Smooth muscle cell (in vitro differentiated cells): ENCODE results near the gene ZNF207. TPM values are rescaled to one million over a fixed set of nuclear protein-coding genes. Genes with fewer than 3 reads are reported as not detected.

Source experiments
- DNase-seq: peaks from one replicate; lab custom pipeline; 2025; ENCODE audit not compliant: unreplicated experiment; lab: John Stamatoyannopoulos, UW
- H2AFZ ChIP-seq: fragments of 200-600 bp; sonication (generic); 2 replicates; pipeline ENCODE4 v1.6.0; 2016; ENCODE audit warnings: antibody characterized with exemption, low read depth, mild to moderate bottlenecking
- H3F3A ChIP-seq: fragments of 200-600 bp; sonication (generic); 2 replicates; pipeline ENCODE4 v1.6.0; 2017; ENCODE audit warnings: antibody characterized with exemption, low read depth
- H3K27ac ChIP-seq: fragments of 200-600 bp; sonication (generic); 2 replicates; pipeline ENCODE4 v1.5.1; 2016; ENCODE audit warnings: low read depth, mild to moderate bottlenecking
- H3K27me3 ChIP-seq: fragments of 200-600 bp; sonication (generic); 2 replicates; pipeline ENCODE4 v1.6.1; 2016; ENCODE audit warnings: low read depth, mild to moderate bottlenecking
- H3K36me3 ChIP-seq: fragments of 200-600 bp; sonication (generic); 2 replicates; pipeline ENCODE4 v1.5.1; 2016; ENCODE audit warnings: low read depth
- H3K4me1 ChIP-seq: fragments of 200-600 bp; sonication (generic); 2 replicates; pipeline ENCODE4 v1.5.1; 2016; ENCODE audit warnings: low read depth
- H3K4me2 ChIP-seq: fragments of 200-600 bp; sonication (generic); 2 replicates; pipeline ENCODE4 v1.6.0; 2016; ENCODE audit warnings: mild to moderate bottlenecking
- H3K4me3 ChIP-seq: fragments of 200-600 bp; sonication (generic); 2 replicates; pipeline ENCODE4 v1.5.1; 2016; ENCODE audit warnings: mild to moderate bottlenecking
- H3K79me2 ChIP-seq: fragments of 200-600 bp; sonication (generic); 2 replicates; pipeline ENCODE4 v1.6.0; 2016; ENCODE audit warnings: low read depth, mild to moderate bottlenecking
- H3K9ac ChIP-seq: fragments of 200-600 bp; sonication (generic); 2 replicates; pipeline ENCODE4 v1.6.0; 2016; ENCODE audit warnings: low read depth
- H3K9me3 ChIP-seq: fragments of 200-600 bp; sonication (generic); replicated peaks from 2 replicates; pipeline ENCODE4 v1.5.1; 2016; ENCODE audit warnings: low read depth
- H4K20me1 ChIP-seq: fragments of 200-600 bp; sonication (generic); 2 replicates; pipeline ENCODE4 v1.6.0; 2016; ENCODE audit warnings: low read depth
- WGBS: methylation state at CpG from one replicate; pipeline ENCODE4 v1.1.7; 2016; ENCODE audit warnings: low lambda C conversion rate; 5-methylcytosine and 5-hydroxymethylcytosine counted together
- polyA plus RNA-seq: library from polyadenylated mRNA; unstranded; fragments of >200 nt; fragmentation: Nextera tagmentation; extraction: Ambion mirVana; gene quantifications from 2 replicates; pipeline ENCODE4 v1.2.1, GENCODE V29; 2016
- total RNA-seq: library from RNA; depleted of rRNA; stranded (reverse); fragments of >200 nt; gene quantifications from 2 replicates; pipeline ENCODE4 v1.2.3, GENCODE V29; 2014
- TF ChIP-seq, protein P1 (sequence below): fragments of 200-600 bp; sonication (generic); IDR thresholded peaks from 2 replicates; pipeline ENCODE4 v1.5.1; 2017; ENCODE audit warnings: borderline replicate concordance, mild to moderate bottlenecking, antibody characterized with exemption; ENCODE audit not compliant: insufficient read depth, poor library complexity, severe bottlenecking

Gene ZNF207
- total and polyA plus RNA-seq, 2 experiments from 2014 or later = 84.3 to 196 TPM

DNA sequence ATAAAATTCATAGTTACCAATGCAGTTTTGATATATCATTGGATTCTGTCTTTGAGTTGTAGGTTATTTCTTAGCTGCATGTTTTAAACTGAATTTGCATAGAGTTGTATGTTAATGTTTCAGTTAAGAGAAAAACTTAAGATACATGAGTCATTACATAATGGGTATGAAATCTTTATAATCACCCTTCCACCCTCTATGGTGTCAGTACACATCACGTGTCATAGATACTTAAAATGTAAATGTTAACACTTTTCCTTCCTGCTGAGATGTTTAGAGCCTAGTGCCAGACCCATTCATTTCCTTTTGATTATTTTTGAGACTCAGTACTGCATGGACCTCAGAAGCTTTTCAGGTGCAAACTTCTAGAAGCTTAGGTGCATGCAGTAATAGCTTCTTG, 20.5 kb downstream of the ZNF207 start:
- Histone ChIP-seq H3K27ac (no peak overlapping the region), H3K9ac (no peak overlapping the region), H3F3A (peaks cover 3% of the 10 kb centered on the region), H3K4me3 (no peak overlapping the region), H3K4me1 (no peaks in the 10 kb centered on the region), H4K20me1 (peaks cover 99% of the 10 kb centered on the region), H3K9me3 (no peaks in the 10 kb centered on the region), H3K36me3 (peaks cover 62% of the 10 kb centered on the region), H2AFZ (no peak overlapping the region), H3K4me2 (no peak overlapping the region), H3K79me2 (peaks cover 71% of the 10 kb centered on the region), H3K27me3 (no peaks in the 10 kb centered on the region)
- TF ChIP-seq, protein P1, sequence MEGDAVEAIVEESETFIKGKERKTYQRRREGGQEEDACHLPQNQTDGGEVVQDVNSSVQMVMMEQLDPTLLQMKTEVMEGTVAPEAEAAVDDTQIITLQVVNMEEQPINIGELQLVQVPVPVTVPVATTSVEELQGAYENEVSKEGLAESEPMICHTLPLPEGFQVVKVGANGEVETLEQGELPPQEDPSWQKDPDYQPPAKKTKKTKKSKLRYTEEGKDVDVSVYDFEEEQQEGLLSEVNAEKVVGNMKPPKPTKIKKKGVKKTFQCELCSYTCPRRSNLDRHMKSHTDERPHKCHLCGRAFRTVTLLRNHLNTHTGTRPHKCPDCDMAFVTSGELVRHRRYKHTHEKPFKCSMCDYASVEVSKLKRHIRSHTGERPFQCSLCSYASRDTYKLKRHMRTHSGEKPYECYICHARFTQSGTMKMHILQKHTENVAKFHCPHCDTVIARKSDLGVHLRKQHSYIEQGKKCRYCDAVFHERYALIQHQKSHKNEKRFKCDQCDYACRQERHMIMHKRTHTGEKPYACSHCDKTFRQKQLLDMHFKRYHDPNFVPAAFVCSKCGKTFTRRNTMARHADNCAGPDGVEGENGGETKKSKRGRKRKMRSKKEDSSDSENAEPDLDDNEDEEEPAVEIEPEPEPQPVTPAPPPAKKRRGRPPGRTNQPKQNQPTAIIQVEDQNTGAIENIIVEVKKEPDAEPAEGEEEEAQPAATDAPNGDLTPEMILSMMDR = no peak
- no peak for DNase-seq
- WGBS = 97% methylated on average over 1 of the region's 1 CpG

DNA sequence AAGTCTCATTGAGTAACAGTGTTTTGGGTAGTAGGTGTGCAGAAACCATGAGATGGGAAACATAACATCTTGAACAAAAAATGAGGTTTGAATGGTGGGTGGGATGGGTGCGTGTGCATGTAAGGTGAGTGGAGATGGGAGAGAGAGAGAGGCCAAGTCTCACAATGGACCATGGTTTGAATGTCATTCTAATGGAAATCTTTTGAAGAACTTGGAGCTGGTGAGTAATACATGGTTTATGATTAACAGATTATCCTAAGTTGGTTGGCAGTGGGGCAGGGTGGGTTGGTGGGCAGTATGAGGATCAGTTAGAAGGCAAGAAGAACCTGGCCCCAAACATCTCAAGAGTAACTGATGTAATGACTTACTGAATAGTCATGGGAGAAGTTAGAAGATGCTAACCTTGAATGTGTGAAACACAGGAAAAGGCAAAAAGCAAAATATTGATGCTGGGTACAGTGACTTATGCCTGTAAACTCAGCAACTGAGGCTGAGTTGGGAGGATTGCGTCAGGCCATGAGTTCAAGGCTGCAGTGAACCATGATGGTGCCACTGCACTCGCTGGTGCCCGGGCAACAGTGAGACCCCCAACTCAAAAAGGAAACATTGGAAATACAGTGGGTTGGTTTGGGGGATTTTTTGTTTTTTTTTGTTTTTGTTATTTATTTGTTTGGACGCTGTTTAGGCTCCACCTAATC, 32.7 kb downstream of the ZNF207 start:
- no peaks in the 10 kb centered on the region for H3K4me1 ChIP-seq
- no peak overlapping the region for H3K9ac ChIP-seq
- H3F3A ChIP-seq = peaks cover 21% of the 10 kb centered on the region
- 99% methylated on average over 5 of the region's 5 CpGs for WGBS
- TF ChIP-seq, protein P1 = no peak
- H3K4me3 ChIP-seq = no peak overlapping the region
- no peak for DNase-seq
- H4K20me1 ChIP-seq = peaks cover 63% of the 10 kb centered on the region
- H3K4me2 ChIP-seq = no peak overlapping the region
- H2AFZ ChIP-seq = no peak overlapping the region
- H3K9me3 ChIP-seq = no peaks in the 10 kb centered on the region
- peaks cover 8% of the 10 kb centered on the region for H3K79me2 ChIP-seq
- H3K27me3 ChIP-seq = no peaks in the 10 kb centered on the region
- no peak overlapping the region for H3K27ac ChIP-seq
- peaks cover 35% of the 10 kb centered on the region for H3K36me3 ChIP-seq

DNA sequence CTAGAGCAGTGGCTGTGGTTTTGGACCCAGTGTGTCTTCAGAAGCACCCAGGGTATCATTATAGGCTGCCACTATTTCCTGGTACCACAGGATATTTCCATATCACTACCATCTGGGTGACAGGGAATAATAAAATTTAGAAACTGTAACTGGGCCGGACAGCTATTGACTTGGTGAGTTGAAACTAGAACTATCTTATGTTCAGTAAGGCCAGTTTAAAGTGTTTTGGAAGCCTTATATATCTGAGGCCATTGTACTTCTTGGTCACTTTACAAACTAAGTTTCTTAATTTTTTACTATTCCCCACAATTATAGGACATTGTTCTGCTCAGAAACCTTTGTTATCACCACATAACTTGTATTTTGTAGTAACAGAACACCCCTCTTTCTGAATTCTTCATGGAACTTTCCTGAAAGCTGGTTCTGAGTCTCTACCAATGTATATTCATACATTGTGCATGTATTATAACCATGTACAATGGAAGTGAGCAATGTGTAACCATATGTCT, 34.0 kb downstream of the ZNF207 start:
- peaks cover 17% of the 10 kb centered on the region for H3F3A ChIP-seq
- H3K4me2 ChIP-seq = no peak overlapping the region
- peaks cover 50% of the 10 kb centered on the region for H4K20me1 ChIP-seq
- H3K4me1 ChIP-seq = no peaks in the 10 kb centered on the region
- WGBS = 96% methylated on average over 1 of the region's 1 CpG
- no peak overlapping the region for H3K4me3 ChIP-seq
- no peaks in the 10 kb centered on the region for H3K27me3 ChIP-seq
- DNase-seq = no peak
- peaks cover 22% of the 10 kb centered on the region for H3K36me3 ChIP-seq
- H3K9ac ChIP-seq = no peak overlapping the region
- no peaks in the 10 kb centered on the region for H3K9me3 ChIP-seq
- no peak overlapping the region for H2AFZ ChIP-seq
- TF ChIP-seq, protein P1 = no peak
- H3K27ac ChIP-seq = no peak overlapping the region
- no peaks in the 10 kb centered on the region for H3K79me2 ChIP-seq

DNA sequence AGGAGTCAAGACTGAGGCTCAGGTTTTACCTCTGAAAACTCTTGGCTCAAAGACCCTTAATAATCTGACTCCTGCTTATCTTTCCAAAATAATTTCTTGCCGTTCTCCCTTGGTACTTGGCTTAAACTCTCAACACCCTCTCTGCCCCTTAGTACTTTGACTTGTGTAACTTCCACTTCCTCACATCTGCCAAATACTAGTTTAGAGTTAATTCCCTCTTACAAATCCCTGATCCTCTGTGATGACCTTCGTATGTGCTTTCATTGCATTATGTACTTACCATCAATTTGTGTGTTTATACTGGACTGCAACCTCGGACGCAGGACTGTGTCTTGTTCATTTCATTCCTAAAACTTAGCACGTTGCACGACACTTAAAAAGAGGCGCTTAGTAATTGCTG, 35.2 kb downstream of the ZNF207 start:
- WGBS = 94% methylated on average over 7 of the region's 7 CpGs
- H3K4me3 ChIP-seq = no peak overlapping the region
- no peaks in the 10 kb centered on the region for H3K27me3 ChIP-seq
- TF ChIP-seq, protein P1 = no peak
- H3K36me3 ChIP-seq = peaks cover 11% of the 10 kb centered on the region
- no peak for DNase-seq
- peaks cover 15% of the 10 kb centered on the region for H3F3A ChIP-seq
- no peak overlapping the region for H2AFZ ChIP-seq
- H3K9ac ChIP-seq = no peak overlapping the region
- H3K4me2 ChIP-seq = no peak overlapping the region
- no peaks in the 10 kb centered on the region for H3K9me3 ChIP-seq
- H3K27ac ChIP-seq = no peak overlapping the region
- H3K79me2 ChIP-seq = no peaks in the 10 kb centered on the region
- peaks cover 39% of the 10 kb centered on the region for H4K20me1 ChIP-seq
- H3K4me1 ChIP-seq = no peaks in the 10 kb centered on the region
